ENCODE results near the gene CYP2A13. TPM values are rescaled to one million over a fixed set of nuclear protein-coding genes. Genes with fewer than 3 reads are reported as not detected.
"Not testable (repeated sequence)": the region's sequence is repeated elsewhere in the genome, so short reads cannot be mapped to it uniquely, and the experiment has no call there.

The CYP2A13 gene
- total and polyA plus RNA-seq, 9 of the 15 experiments (the other 6 are each of a cell fraction or from before 2014, with no cell fraction given) = not detected

- FAIRE-seq; BruUV-seq (replicated peaks); H2AFZ ChIP-seq (ENCODE audit: low read depth, low read length); intact Hi-C loops (cut with micrococcal nuclease); H4K20me1 ChIP-seq (replicated peaks; ENCODE audit: control insufficient read depth, insufficient read depth, low read length); H3K4me3 ChIP-seq; H3K36me3 ChIP-seq (ENCODE audit: control insufficient read depth, insufficient read depth, low read length); H3K27ac ChIP-seq (ENCODE audit: extremely low read depth, low read depth, low read length); H3K9me3 ChIP-seq (replicated peaks; ENCODE audit: control insufficient read depth, insufficient read depth, low read depth, low read length); H3K79me2 ChIP-seq (ENCODE audit: control insufficient read depth, insufficient read depth, low read length); H3K4me1 ChIP-seq (replicated peaks in 1 of 2; ENCODE audit: control insufficient read depth in 2 of 2, insufficient read depth in 2 of 2, low read length in 2 of 2); DNase-seq (ENCODE audit: extremely low read depth in 1 of 4, low spot score in 3 of 4); ATAC-seq; H3K9me1 ChIP-seq (ENCODE audit: control insufficient read depth, insufficient read depth, low read length); H3K9ac ChIP-seq (ENCODE audit: insufficient read depth in 1 of 2, low read depth in 2 of 2, low read length in 2 of 2); POLR2A ChIA-PET; in situ Hi-C loops (cut with MboI); CTCF ChIA-PET (ENCODE audit: low intra/inter-chr PET ratio); H3K4me2 ChIP-seq (ENCODE audit: insufficient read depth, low read length): not testable (repeated sequence)
- WGBS (ENCODE audit: insufficient coverage, low coverage, missing lambda C conversion rate) = under 1% methylated on average over 9 of the region's 10 CpGs
- peaks cover 2 to 43% of the 10 kb centered on the region in 2 experiments; a peak in 4 of 5 replicates for H3K27me3 ChIP-seq (ENCODE audit: control insufficient read depth in 2 of 2, insufficient read depth in 2 of 2, low read length in 2 of 2)
These were observed 34.9 kb upstream of the CYP2A13 start for GRCh38 chr19:41053331-41053730.

- H3K4me3 ChIP-seq = no peak overlapping the region
- 36% methylated on average over 7 of the region's 7 CpGs for WGBS (ENCODE audit: insufficient coverage, low coverage, missing lambda C conversion rate)
- BruUV-seq (replicated peaks) = no TSS peak
- 0 out of 2 replicates have a peak, but pooled peaks cover 4% of the 10 kb centered on the region for H4K20me1 ChIP-seq (replicated peaks; ENCODE audit: control insufficient read depth, insufficient read depth, low read length)
- peak overlapping the region; percentile 42; the same call in 1 of the 2 replicates for H3K4me2 ChIP-seq (ENCODE audit: insufficient read depth, low read length)
- peak overlapping the region; percentile 56 for H2AFZ ChIP-seq (ENCODE audit: low read depth, low read length)
- ATAC-seq (peak; percentile 93), DNase-seq (ENCODE audit: extremely low read depth in 1 of 4, low spot score in 3 of 4) (peak; percentile 48 to 71 (median 66)), FAIRE-seq (peak; percentile 83)
- in situ Hi-C loops (cut with MboI) = no loop called here
- H3K27me3 ChIP-seq (ENCODE audit: control insufficient read depth in 2 of 2, insufficient read depth in 2 of 2, low read length in 2 of 2) = peaks cover 2 to 11% of the 10 kb centered on the region in 2 experiments; a peak in 1 of 5 replicates
- ChIA-PET POLR2A (interaction anchor here (1.3 to 1.4 kb wide), 2 partner anchors 9 to 10 kb away, joined by 3 to 6 read pairs; no protein-coding TSS in a partner anchor), CTCF (ENCODE audit: low intra/inter-chr PET ratio) (no interaction called here)
- H3K9me1 ChIP-seq (ENCODE audit: control insufficient read depth, insufficient read depth, low read length) = no peaks in the 10 kb centered on the region
- H3K36me3 ChIP-seq (ENCODE audit: control insufficient read depth, insufficient read depth, low read length) = no peaks in the 10 kb centered on the region
- no peaks in the 10 kb centered on the region for H3K9me3 ChIP-seq (replicated peaks; ENCODE audit: control insufficient read depth, insufficient read depth, low read depth, low read length)
- no peaks in the 10 kb centered on the region for H3K79me2 ChIP-seq (ENCODE audit: control insufficient read depth, insufficient read depth, low read length)
- intact Hi-C loops (cut with micrococcal nuclease) = no loop called here
- H3K27ac ChIP-seq (ENCODE audit: extremely low read depth, low read depth, low read length) = no peak overlapping the region
- no peaks in the 10 kb centered on the region for H3K4me1 ChIP-seq (replicated peaks in 1 of 2; ENCODE audit: control insufficient read depth in 2 of 2, insufficient read depth in 2 of 2, low read length in 2 of 2)
- no peak overlapping the region for H3K9ac ChIP-seq (ENCODE audit: insufficient read depth in 1 of 2, low read depth in 2 of 2, low read length in 2 of 2)
- TF ChIP-seq MEF2A (IDR thresholded peaks at IDR 0.05; ENCODE audit: control insufficient read depth, low read depth, low read length) = no peak
- TF ChIP-seq KLF6 (CRISPR knock-in tag; IDR thresholded peaks at IDR 0.05; ENCODE audit: borderline replicate concordance) = no peak
- no peak for TF ChIP-seq HDGF (IDR thresholded peaks at IDR 0.05)
- TF ChIP-seq CSDE1 (IDR thresholded peaks at IDR 0.05) = no peak
- TF ChIP-seq ZNF347 (CRISPR knock-in tag; IDR thresholded peaks at IDR 0.05; ENCODE audit: low read depth) = no peak
- TF ChIP-seq KLF10 (CRISPR knock-in tag; IDR thresholded peaks at IDR 0.05) = no peak
- no peak for TF ChIP-seq GATAD2A (IDR thresholded peaks at IDR 0.05)
- no peak for TF ChIP-seq SREBF2 (CRISPR knock-in tag; IDR thresholded peaks at IDR 0.05)
- no peak for TF ChIP-seq ZNF695 (CRISPR knock-in tag; IDR thresholded peaks at IDR 0.05)
- no peak for TF ChIP-seq MAZ (CRISPR knock-in tag; conservative IDR thresholded peaks at IDR 0.05 in 1 of 2, IDR thresholded peaks at IDR 0.05 in 1 of 2)
- no peak for TF ChIP-seq CHAMP1 (IDR thresholded peaks at IDR 0.05)
- TF ChIP-seq TCF3 (CRISPR knock-in tag; IDR thresholded peaks at IDR 0.05) = no peak
- TF ChIP-seq CREM (IDR thresholded peaks at IDR 0.05; ENCODE audit: low read depth) = peak; percentile 88
- TF ChIP-seq ZNF766 (CRISPR knock-in tag; conservative IDR thresholded peaks at IDR 0.05) = no peak
- TF ChIP-seq RAD51 (IDR thresholded peaks at IDR 0.05; ENCODE audit: borderline replicate concordance, low read depth) = no peak
These were observed 23.2 kb upstream of the CYP2A13 start for GRCh38 chr19:41064974-41065569.
